ENCODE results near the gene RAB35. TPM values are rescaled to one million over a fixed set of nuclear protein-coding genes. Genes with fewer than 3 reads are reported as not detected.
A peak's percentile ranks its signal among the peaks of the same experiment; 100 is the strongest.

The RAB35 gene
- total and polyA plus RNA-seq, 9 of the 15 experiments (the other 6 are each of a cell fraction or from before 2014, with no cell fraction given), result 0.65 to 76.3 (median 38.9) TPM

DNA sequence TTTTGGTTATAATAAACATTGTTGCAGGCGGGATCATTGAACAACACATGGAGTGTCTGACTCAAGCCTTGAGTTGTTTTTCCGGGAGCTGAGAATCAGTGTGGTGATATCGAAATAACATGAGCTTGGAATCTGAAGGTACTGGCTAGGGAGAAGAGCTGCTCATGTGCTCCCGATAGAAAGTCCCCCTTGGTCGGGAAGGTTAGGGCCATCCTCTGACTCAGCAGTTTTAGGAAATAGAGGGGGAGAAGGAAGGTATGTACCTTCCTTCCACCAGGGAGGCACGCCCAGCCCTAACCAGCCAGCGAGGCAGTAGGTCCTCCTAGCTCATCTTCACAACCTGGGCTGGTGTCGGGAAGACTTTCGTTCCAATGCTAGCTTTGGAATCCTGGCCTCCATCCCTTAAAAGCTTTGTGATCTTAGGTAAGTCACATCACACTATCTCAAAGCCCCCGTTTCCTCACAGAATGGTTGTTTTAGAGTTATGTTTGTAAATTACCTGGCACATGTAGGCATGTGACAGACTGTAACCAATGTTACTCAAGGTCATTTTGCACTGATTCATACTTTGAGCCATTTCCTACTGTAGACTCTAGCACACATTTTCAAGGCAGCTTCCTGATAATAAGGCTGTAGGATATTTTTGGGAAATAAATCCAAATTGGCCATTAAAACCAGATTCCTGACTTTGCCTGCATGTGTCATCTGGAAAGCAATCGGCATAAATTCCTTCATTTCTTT lies 1.9 kb upstream of the RAB35 start (continued):
- 0 out of 2 replicates have a peak, but pooled peaks have one; percentile 37 for TF ChIP-seq ZNF592 (IDR thresholded peaks at IDR 0.05)
- peak; percentile 99 for TF ChIP-seq ZNF316 (IDR thresholded peaks at IDR 0.05)
- TF ChIP-seq CBX1 (IDR thresholded peaks at IDR 0.05; ENCODE audit: low read depth), result no peak
- TF ChIP-seq CBFA2T3 (IDR thresholded peaks at IDR 0.05), result no peak
- no peak for TF ChIP-seq FIP1L1 (IDR thresholded peaks at IDR 0.05; ENCODE audit: low read depth, low read length, poor library complexity, severe bottlenecking)
- no peak for TF ChIP-seq ZNF584 (CRISPR knock-in tag; IDR thresholded peaks at IDR 0.05; ENCODE audit: low read depth)
- 0 out of 2 replicates have a peak, but pooled peaks have one; percentile 34 for TF ChIP-seq ZNF609 (CRISPR knock-in tag; IDR thresholded peaks at IDR 0.05; ENCODE audit: borderline replicate concordance)
- no peak for TF ChIP-seq CEBPZ (IDR thresholded peaks at IDR 0.05; ENCODE audit: borderline replicate concordance, low read depth, low read length)
- no peak for TF ChIP-seq BRF1 (IDR thresholded peaks at IDR 0.05; ENCODE audit: borderline replicate concordance, extremely low read depth, insufficient read length)
- peak; percentile 16 for TF ChIP-seq CHD1 (IDR thresholded peaks at IDR 0.05; ENCODE audit: low read length)
- TF ChIP-seq RNF2 (IDR thresholded peaks at IDR 0.05), result no peak
